Panc1 (cell line): ENCODE data around the gene BTD. TPM values are rescaled to one million over a fixed set of nuclear protein-coding genes. Genes with fewer than 3 reads are reported as not detected.

ENCODE experiments used
- ATAC-seq: fragments of 200-7000 bp; cut with Tn5 transposase; 2 replicates; pipeline ENCODE4 v1.9.1; 2020; ENCODE audit warnings: mild to moderate bottlenecking, moderate library complexity
- Bru-seq: library from RNA; stranded (reverse); fragments of 400-500 nt; gene quantifications from one replicate; lab custom pipeline; 2021; lab: Mats Ljungman, UMichigan
- BruChase-seq, 2 experiments: library from RNA; stranded (reverse); fragments of 400-500 nt; gene quantifications; one replicate each; lab custom pipeline; 2021; lab: Mats Ljungman, UMichigan
- BruUV-seq: library from RNA; stranded (reverse); fragments of 400-500 nt; replicated peaks from 2 replicates; lab custom pipeline; 2021; lab: Mats Ljungman, UMichigan
- CTCF ChIA-PET: fragments of 300-600 bp; sonication (Branson Sonifier 250); formaldehyde crosslinking; loops from one replicate; lab custom pipeline; 2022; ENCODE audit warnings: antibody characterized with exemption; lab: Charles Lee
- POLR2A ChIA-PET: fragments of 300-600 bp; sonication (Branson Sonifier 250); formaldehyde crosslinking; loops from one replicate; lab custom pipeline; 2022; ENCODE audit warnings: antibody characterized with exemption; lab: Charles Lee
- DNase-seq: peaks from one replicate; pipeline ENCODE4 v3.0.0-alpha.2; 2010; ENCODE audit warnings: low read depth, low spot score
- H3K27ac ChIP-seq: 2 replicates; pipeline ENCODE4 v1.5.1; 2011; ENCODE audit warnings: mild to moderate bottlenecking, low read length, inconsistent platforms
- H3K27me3 ChIP-seq: fragments of 200-500 bp; sonication (Bioruptor generic); 2 replicates; pipeline ENCODE4 v1.6.0; 2014; ENCODE audit warnings: low read length, inconsistent platforms; ENCODE audit not compliant: control insufficient read depth, insufficient read depth
- H3K36me3 ChIP-seq: fragments of 200-500 bp; sonication (Bioruptor generic); 2 replicates; pipeline ENCODE4 v1.5.1; 2014; ENCODE audit warnings: inconsistent platforms, mild to moderate bottlenecking, low read length, moderate library complexity; ENCODE audit not compliant: control insufficient read depth, insufficient read depth
- H3K4me1 ChIP-seq: 2 replicates; pipeline ENCODE4 v1.5.1; 2011; ENCODE audit warnings: inconsistent platforms, mild to moderate bottlenecking, low read length, moderate library complexity; ENCODE audit not compliant: control insufficient read depth, insufficient read depth
- H3K4me3 ChIP-seq, 2 experiments: 2 replicates each; pipeline ENCODE4 v1.5.1; 2011 to 2012; ENCODE audit warnings: low read depth in 2 of 2, low read length in 2 of 2, mild to moderate bottlenecking in 2 of 2, inconsistent platforms in 1 of 2, moderate library complexity in 1 of 2
- H3K9me3 ChIP-seq: fragments of 200-500 bp; sonication (Bioruptor generic); 2 replicates; pipeline ENCODE4 v1.5.1; 2014; ENCODE audit warnings: low read depth, mild to moderate bottlenecking, inconsistent platforms, low read length, moderate library complexity; ENCODE audit not compliant: control insufficient read depth, insufficient read depth
- CTCF ChIP-seq: fragments of 450-650 bp; IDR thresholded peaks from 2 replicates; pipeline ENCODE4 v1.5.1; 2017; ENCODE audit warnings: mild to moderate bottlenecking
- POLR2AphosphoS5 ChIP-seq: IDR thresholded peaks from 2 replicates; pipeline ENCODE4 v1.6.1; 2012; ENCODE audit warnings: mild to moderate bottlenecking, low read depth, low read length, moderate library complexity
- REST ChIP-seq, 2 experiments: IDR thresholded peaks; 2 replicates each; pipeline ENCODE4 v1.6.1; 2011 to 2012; ENCODE audit warnings: low read depth in 2 of 2, control low read depth in 1 of 2, low read length in 1 of 2, mild to moderate bottlenecking in 1 of 2, moderate library complexity in 1 of 2; ENCODE audit not compliant: insufficient read depth in 1 of 2
- SIN3A ChIP-seq: IDR thresholded peaks from 2 replicates; pipeline ENCODE4 v1.6.1; 2012; ENCODE audit warnings: low read depth, mild to moderate bottlenecking, low read length, moderate library complexity, borderline replicate concordance; ENCODE audit not compliant: insufficient read depth
- TCF7L2 ChIP-seq: IDR thresholded peaks from 2 replicates; pipeline ENCODE4 v1.6.1; 2011; ENCODE audit warnings: mild to moderate bottlenecking, low read depth, low read length, inconsistent platforms
- in situ Hi-C: cut with HindIII; loops from 2 replicates; pipeline ENCODE4 v1.10.0; 2016; ENCODE audit warnings: low sequenced_read_pairs, low pct_unique_long_range_greater_than_20kb
- intact Hi-C: fragments of 100-400 bp; cut with micrococcal nuclease; formaldehyde crosslinking; loops from one replicate; pipeline ENCODE4 v1.10.0; 2022; ENCODE audit not compliant: unreplicated experiment
- long read RNA-seq: library from polyadenylated mRNA; unstranded; transcript quantifications from one replicate; pipeline ENCODE4 v2.0.0, GENCODE V29; 2021; ENCODE audit not compliant: unreplicated experiment
- polyA plus RNA-seq: library from polyadenylated mRNA; unstranded; fragments of >200 nt; gene quantifications from one replicate; pipeline ENCODE4 v1.2.1, GENCODE V29; 2012; ENCODE audit warnings: missing spikeins; ENCODE audit not compliant: insufficient read length
- total RNA-seq: library from RNA; stranded (reverse); gene quantifications from one replicate; pipeline ENCODE4 v1.2.1, GENCODE V29; 2021; ENCODE audit not compliant: unreplicated experiment

Gene BTD, protein sequence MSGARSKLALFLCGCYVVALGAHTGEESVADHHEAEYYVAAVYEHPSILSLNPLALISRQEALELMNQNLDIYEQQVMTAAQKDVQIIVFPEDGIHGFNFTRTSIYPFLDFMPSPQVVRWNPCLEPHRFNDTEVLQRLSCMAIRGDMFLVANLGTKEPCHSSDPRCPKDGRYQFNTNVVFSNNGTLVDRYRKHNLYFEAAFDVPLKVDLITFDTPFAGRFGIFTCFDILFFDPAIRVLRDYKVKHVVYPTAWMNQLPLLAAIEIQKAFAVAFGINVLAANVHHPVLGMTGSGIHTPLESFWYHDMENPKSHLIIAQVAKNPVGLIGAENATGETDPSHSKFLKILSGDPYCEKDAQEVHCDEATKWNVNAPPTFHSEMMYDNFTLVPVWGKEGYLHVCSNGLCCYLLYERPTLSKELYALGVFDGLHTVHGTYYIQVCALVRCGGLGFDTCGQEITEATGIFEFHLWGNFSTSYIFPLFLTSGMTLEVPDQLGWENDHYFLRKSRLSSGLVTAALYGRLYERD
- total RNA-seq: 22.7 TPM
- polyA plus RNA-seq: 21.4 TPM
- Bru-seq, nascent RNA: percentile 64 among the genes with signal in this experiment
- BruChase-seq, experiment 1, labeled RNA remaining after a 2-hour chase: percentile 53 among the genes with signal in this experiment
- percentile 62 among the genes with signal in this experiment for BruChase-seq, experiment 2, labeled RNA remaining after a 6-hour chase
- long read RNA-seq, full-length matches to known transcripts: 15 of 30 reads
- long read RNA-seq, partial matches to known transcripts: 3 of 30 reads
- long read RNA-seq, other reads (novel, unspliced or antisense): 12 of 30 reads

DNA sequence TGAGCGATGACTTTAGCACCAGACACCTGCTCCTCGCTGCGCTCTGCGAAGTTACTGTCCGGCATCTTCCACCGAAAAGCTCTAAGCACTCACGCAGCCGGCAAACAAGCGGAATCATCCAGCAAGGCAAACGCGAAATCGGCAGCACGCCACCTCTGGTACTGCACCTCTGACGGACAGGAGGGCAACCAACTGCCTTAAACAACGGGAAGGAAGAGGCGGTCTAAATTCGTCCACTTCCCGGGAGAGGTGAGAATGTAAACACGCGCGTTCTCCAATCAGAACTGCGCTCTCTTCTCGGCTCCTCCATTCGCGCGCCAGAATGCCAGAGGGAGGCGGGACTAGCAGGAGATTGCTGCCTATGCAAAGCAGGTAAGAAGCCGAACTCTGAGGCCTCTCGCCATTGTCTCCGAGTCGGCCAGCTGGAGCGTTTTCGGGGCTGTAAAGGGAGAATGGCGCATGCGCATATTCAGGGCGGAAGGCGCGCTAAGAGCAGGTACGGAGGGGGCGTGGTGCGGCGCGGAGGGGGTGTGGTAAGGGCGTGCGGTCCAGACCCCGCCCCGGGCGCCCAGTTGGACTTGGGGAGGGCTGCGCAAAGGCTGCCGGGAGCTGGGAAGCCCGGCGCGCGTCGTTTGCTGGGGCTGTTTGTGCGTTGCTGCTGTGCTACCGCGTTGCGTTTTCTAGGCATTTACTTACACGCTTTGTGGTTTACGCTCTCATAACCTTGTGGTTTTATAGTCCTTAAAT, at the start of gene BTD, which contains the start of gene HACL1:
TSS of gene BTD (plus strand) at position 347 of the 747 bp plus-strand sequence. CDS start 33,695 bp downstream, outside the sequence.
TSS of gene HACL1 (minus strand) at position 171 of the 747 bp plus-strand sequence. CDS start at position 65, 106 bp downstream.
- Histone ChIP-seq H3K4me3 (peak within 1 kb of the TSS; percentile 97 to 98), H3K27ac (peak within 1 kb of the TSS; percentile 96), H3K9me3 (no peaks in the 10 kb centered on the region), H3K27me3 (no peaks in the 10 kb centered on the region), H3K36me3 (peaks cover 14% of the 10 kb centered on the region), H3K4me1 (peaks cover 15% of the 10 kb centered on the region)
- in situ Hi-C loops: no loop called here
- no TSS peak for BruUV-seq
- peak; percentile 97 for ATAC-seq
- ChIA-PET POLR2A (interaction anchor here (0.6 kb wide), 1 partner anchor 655 kb away, joined by 6 read pairs; no protein-coding TSS in a partner anchor), CTCF (interaction anchor here (0.6 kb wide), 1 partner anchor 13 kb away, joined by 4 read pairs; no protein-coding TSS in a partner anchor)
- TF ChIP-seq SIN3A (0 out of 2 replicates have a peak, but pooled peaks have one; percentile 56), CTCF (no peak), REST (IDR thresholded peaks at IDR 0.05; ENCODE audit: insufficient read depth in 1 of 2, low read depth in 2 of 2, low read length in 1 of 2) (no peak), POLR2AphosphoS5 (peak; percentile 82), TCF7L2 (no peak)
- intact Hi-C loops: no loop called here
- peak; percentile 96 for DNase-seq

DNA sequence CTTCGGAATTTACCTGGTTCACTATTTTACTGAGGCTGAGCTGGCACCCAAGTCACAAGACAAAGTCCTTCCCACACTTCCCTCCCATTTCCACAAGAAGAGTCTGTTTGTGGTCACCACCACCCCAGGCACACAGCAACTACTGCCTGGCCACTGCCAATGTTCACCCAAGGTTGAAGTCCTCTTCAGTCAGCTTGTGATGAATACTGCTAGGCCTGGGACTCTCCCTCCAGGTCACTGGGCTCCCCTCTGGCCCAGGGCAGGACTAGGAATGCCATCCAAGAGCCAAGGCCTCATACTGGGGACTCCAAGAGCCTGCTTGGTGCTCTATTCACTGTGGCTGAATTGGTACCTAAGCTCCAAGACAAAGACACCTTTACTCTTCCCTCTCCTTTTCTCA, 49.6 kb upstream of the BTD start:
- ATAC-seq: no peak
- ChIA-PET CTCF (interaction anchor here (0.7 kb wide), 1 partner anchor 27 kb away, joined by 3 read pairs; no protein-coding TSS in a partner anchor), POLR2A (no interaction called here)
- in situ Hi-C loops: no loop called here
- TF ChIP-seq TCF7L2 (no peak), CTCF (no peak), SIN3A (no peak), POLR2AphosphoS5 (no peak), REST (IDR thresholded peaks at IDR 0.05; ENCODE audit: insufficient read depth in 1 of 2, low read depth in 2 of 2, low read length in 1 of 2) (no peak)
- H3K36me3 ChIP-seq: no peaks in the 10 kb centered on the region
- no peak overlapping the region for H3K27ac ChIP-seq
- no peaks in the 10 kb centered on the region for H3K4me1 ChIP-seq
- BruUV-seq: no TSS peak
- H3K4me3 ChIP-seq: no peak overlapping the region
- intact Hi-C loops: no loop called here
- no peaks in the 10 kb centered on the region for H3K27me3 ChIP-seq
- no peak for DNase-seq
- no peaks in the 10 kb centered on the region for H3K9me3 ChIP-seq
